Neural progenitor cell (in vitro differentiated cells): Measurements from ENCODE around the gene C1QL2. TPM values are rescaled to one million over a fixed set of nuclear protein-coding genes. Genes with fewer than 3 reads are reported as not detected.
A peak's percentile ranks its signal among the peaks of the same experiment; 100 is the strongest.

ENCODE experiments used
- DNase-seq: peaks from one replicate; pipeline ENCODE4 v3.0.0-alpha.2; 2016; ENCODE audit warnings: low spot score
- H2AFZ ChIP-seq: fragments of 200-600 bp; sonication (generic); replicated peaks from 2 replicates; pipeline ENCODE4 v1.6.1; 2016; ENCODE audit warnings: antibody characterized with exemption
- H3F3A ChIP-seq: fragments of 200-600 bp; sonication (generic); 2 replicates; pipeline ENCODE4 v1.6.1; 2016; ENCODE audit warnings: antibody characterized with exemption, low read depth
- H3K27ac ChIP-seq: fragments of 200-600 bp; sonication (generic); 2 replicates; pipeline ENCODE4 v1.5.1; 2016; ENCODE audit warnings: mild to moderate bottlenecking
- H3K27me3 ChIP-seq: fragments of 200-600 bp; sonication (generic); 2 replicates; pipeline ENCODE4 v1.6.1; 2016; ENCODE audit warnings: mild to moderate bottlenecking, moderate library complexity
- H3K36me3 ChIP-seq: fragments of 200-600 bp; sonication (generic); 2 replicates; pipeline ENCODE4 v1.5.1; 2016
- H3K4me1 ChIP-seq: fragments of 200-600 bp; sonication (generic); 2 replicates; pipeline ENCODE4 v1.6.1; 2016; ENCODE audit warnings: mixed run types
- H3K4me2 ChIP-seq: fragments of 200-600 bp; sonication (generic); 2 replicates; pipeline ENCODE4 v1.6.1; 2016
- H3K4me3 ChIP-seq: fragments of 200-600 bp; sonication (generic); 2 replicates; pipeline ENCODE4 v1.5.1; 2016
- H3K79me2 ChIP-seq: fragments of 200-600 bp; sonication (generic); 2 replicates; pipeline ENCODE4 v1.6.1; 2016; ENCODE audit warnings: low read depth
- H3K9ac ChIP-seq: fragments of 200-600 bp; sonication (generic); 2 replicates; pipeline ENCODE4 v1.6.1; 2016
- H3K9me3 ChIP-seq: fragments of 200-600 bp; sonication (generic); 2 replicates; pipeline ENCODE4 v1.5.1; 2016; ENCODE audit warnings: low read depth
- H4K20me1 ChIP-seq: fragments of 200-600 bp; sonication (generic); 2 replicates; pipeline ENCODE4 v1.6.1; 2016; ENCODE audit warnings: low read depth
- H3K27ac Mint-ChIP-seq: 3 replicates; pipeline ENCODE4 v1.8.0; 2021; ENCODE audit warnings: mixed read lengths
- H3K27me3 Mint-ChIP-seq: 2 replicates; pipeline ENCODE4 v1.8.0; 2022; ENCODE audit warnings: low read depth, mild to moderate bottlenecking, inconsistent platforms, moderate library complexity, mixed read lengths; ENCODE audit not compliant: insufficient read depth
- H3K36me3 Mint-ChIP-seq: 3 replicates; pipeline ENCODE4 v1.8.0; 2021; ENCODE audit warnings: mixed read lengths
- H3K4me1 Mint-ChIP-seq: 3 replicates; pipeline ENCODE4 v1.8.0; 2021; ENCODE audit warnings: mixed read lengths
- H3K4me3 Mint-ChIP-seq: 3 replicates; pipeline ENCODE4 v1.8.0; 2021; ENCODE audit warnings: mild to moderate bottlenecking, moderate library complexity, mixed read lengths
- H3K9me3 Mint-ChIP-seq: 3 replicates; pipeline ENCODE4 v1.8.0; 2020; ENCODE audit warnings: mixed read lengths
- EZH2 ChIP-seq: fragments of 200-600 bp; sonication (generic); IDR thresholded peaks from 2 replicates; pipeline ENCODE4 v1.6.1; 2017; ENCODE audit warnings: antibody characterized with exemption, mild to moderate bottlenecking, moderate library complexity
- EZH2phosphoT487 ChIP-seq: fragments of 200-600 bp; sonication (generic); IDR thresholded peaks from 2 replicates; pipeline ENCODE4 v1.6.1; 2017; ENCODE audit warnings: antibody characterized with exemption
- total RNA-seq: library from RNA; depleted of rRNA; stranded (reverse); fragments of >200 nt; gene quantifications from 2 replicates; pipeline ENCODE4 v1.2.3, GENCODE V29; 2015; ENCODE audit warnings: low replicate concordance
- TF ChIP-seq, protein P1 (sequence below): fragments of 200-600 bp; sonication (generic); IDR thresholded peaks from 2 replicates; pipeline ENCODE4 v1.5.1; 2017; ENCODE audit warnings: antibody characterized with exemption, mild to moderate bottlenecking

The C1QL2 gene
- total RNA-seq, 1 donor from 2014 or later, result not detected

DNA sequence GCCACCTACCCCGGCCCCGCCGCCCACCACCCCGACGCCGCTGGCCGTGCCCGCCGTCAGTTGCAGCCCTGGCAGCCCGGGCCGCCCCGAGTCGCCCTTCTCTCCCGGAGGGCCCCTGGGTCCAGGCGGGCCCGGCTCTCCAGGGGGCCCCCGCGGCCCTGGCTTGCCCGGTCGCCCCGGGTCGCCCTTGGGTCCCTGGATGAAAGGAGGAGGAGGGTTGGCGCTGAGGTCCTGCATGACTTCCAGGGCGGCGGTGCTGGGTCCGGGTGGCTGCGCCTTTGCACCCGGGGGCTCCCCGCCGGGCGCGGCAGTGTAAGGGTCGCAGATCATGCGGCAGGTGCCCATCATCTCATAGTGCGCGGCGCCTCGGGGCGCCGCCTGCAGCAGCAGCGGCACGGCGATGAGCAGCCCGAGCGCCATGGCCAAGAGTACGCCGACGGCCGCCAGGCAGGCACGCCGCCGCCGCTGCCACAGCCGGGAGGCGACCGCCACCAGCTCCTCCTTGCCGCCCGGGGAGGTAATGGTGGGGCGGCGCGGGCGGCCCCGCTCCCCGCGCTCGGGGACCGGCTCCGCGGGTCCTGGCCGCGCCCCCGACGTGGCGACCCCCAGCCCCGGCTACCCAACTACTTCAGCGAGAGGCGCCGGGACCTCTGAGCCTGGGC lies 570 bp downstream of the C1QL2 start:
- TF ChIP-seq EZH2phosphoT487 (peak; percentile 71), EZH2 (peak; percentile 87)
- TF ChIP-seq, protein P1, sequence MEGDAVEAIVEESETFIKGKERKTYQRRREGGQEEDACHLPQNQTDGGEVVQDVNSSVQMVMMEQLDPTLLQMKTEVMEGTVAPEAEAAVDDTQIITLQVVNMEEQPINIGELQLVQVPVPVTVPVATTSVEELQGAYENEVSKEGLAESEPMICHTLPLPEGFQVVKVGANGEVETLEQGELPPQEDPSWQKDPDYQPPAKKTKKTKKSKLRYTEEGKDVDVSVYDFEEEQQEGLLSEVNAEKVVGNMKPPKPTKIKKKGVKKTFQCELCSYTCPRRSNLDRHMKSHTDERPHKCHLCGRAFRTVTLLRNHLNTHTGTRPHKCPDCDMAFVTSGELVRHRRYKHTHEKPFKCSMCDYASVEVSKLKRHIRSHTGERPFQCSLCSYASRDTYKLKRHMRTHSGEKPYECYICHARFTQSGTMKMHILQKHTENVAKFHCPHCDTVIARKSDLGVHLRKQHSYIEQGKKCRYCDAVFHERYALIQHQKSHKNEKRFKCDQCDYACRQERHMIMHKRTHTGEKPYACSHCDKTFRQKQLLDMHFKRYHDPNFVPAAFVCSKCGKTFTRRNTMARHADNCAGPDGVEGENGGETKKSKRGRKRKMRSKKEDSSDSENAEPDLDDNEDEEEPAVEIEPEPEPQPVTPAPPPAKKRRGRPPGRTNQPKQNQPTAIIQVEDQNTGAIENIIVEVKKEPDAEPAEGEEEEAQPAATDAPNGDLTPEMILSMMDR, result no peak
- peaks cover 23% of the 10 kb centered on the region for H4K20me1 ChIP-seq
- DNase-seq, result peak; percentile 24
- peaks cover 29% of the 10 kb centered on the region for H3F3A ChIP-seq
- no peaks in the 10 kb centered on the region for H3K36me3 ChIP-seq
- no peaks in the 10 kb centered on the region for H3K79me2 ChIP-seq
- H3K9me3 Mint-ChIP-seq, result no peaks in the 10 kb centered on the region
- peak overlapping the region; percentile 74 for H3K4me2 ChIP-seq
- H3K27ac ChIP-seq, result no peak overlapping the region
- peak overlapping the region; percentile 66 for H2AFZ ChIP-seq
- peaks cover 9% of the 10 kb centered on the region for H3K4me1 Mint-ChIP-seq
- no peaks in the 10 kb centered on the region for H3K36me3 Mint-ChIP-seq
- peak overlapping the region; percentile 50 for H3K4me3 ChIP-seq
- H3K27ac Mint-ChIP-seq, result no peak overlapping the region
- peaks cover 66% of the 10 kb centered on the region for H3K27me3 ChIP-seq
- H3K9me3 ChIP-seq, result no peaks in the 10 kb centered on the region
- H3K4me3 Mint-ChIP-seq, result no peak overlapping the region
- no peak overlapping the region for H3K9ac ChIP-seq
- peaks cover 78% of the 10 kb centered on the region for H3K27me3 Mint-ChIP-seq
- H3K4me1 ChIP-seq, result peaks cover 19% of the 10 kb centered on the region

DNA sequence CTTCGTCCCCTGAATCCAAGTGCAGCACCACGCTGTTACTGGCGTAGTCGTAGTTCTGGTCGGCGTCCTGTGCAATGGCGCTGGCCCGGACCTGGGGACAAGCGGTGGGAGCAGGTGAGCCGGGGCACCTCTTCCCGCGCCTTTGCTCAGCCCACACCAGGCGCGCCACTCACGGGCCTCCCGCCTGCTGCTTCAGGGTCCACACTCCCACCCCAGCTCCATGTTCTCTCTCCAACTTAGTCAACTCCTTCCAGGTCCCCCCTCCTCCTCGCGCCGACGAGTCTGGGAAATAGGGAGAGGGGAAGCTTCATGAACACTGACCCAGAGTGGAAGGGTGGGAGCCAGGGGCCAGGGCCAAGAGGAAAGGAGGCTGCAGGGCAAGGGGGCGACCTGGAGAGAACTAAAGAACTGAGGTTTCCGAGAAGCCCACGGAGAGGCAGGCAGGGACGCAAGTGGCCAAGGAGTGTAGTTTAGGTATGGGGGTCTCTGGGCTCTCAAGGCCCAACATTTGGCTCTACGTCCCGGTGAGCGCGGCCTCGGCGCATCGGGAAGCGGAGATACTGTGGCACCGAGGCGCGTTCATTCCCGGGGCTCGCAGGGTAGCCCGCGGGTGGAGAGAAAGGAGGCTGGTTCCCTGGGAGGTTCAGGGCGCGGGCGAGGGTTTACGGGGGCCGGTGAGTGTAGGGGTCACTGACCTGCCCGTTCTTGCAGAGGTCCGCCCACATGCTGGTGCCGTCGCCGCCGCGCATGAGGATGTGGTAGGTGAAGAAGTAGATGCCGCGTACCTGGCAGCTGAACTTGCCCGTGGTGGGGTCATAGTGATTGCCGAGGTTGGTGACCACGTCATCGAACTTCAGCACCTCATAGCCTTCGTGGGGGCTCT lies 1.4 kb downstream of the C1QL2 start:
- peaks cover 77% of the 10 kb centered on the region for H3K27me3 Mint-ChIP-seq
- TF ChIP-seq EZH2 (peak; percentile 94), EZH2phosphoT487 (peak; percentile 90)
- TF ChIP-seq, protein P1, result no peak
- peaks cover 29% of the 10 kb centered on the region for H3F3A ChIP-seq
- peaks cover 9% of the 10 kb centered on the region for H3K4me1 Mint-ChIP-seq
- peaks cover 19% of the 10 kb centered on the region for H3K4me1 ChIP-seq
- no peaks in the 10 kb centered on the region for H3K9me3 Mint-ChIP-seq
- H3K9me3 ChIP-seq, result no peaks in the 10 kb centered on the region
- DNase-seq, result no peak
- H3K27ac Mint-ChIP-seq, result no peak overlapping the region
- H3K4me3 Mint-ChIP-seq, result peak overlapping the region; percentile 75
- no peak overlapping the region for H3K27ac ChIP-seq
- H2AFZ ChIP-seq, result peak overlapping the region; percentile 69
- H3K4me2 ChIP-seq, result peak overlapping the region; percentile 74
- no peaks in the 10 kb centered on the region for H3K79me2 ChIP-seq
- peaks cover 66% of the 10 kb centered on the region for H3K27me3 ChIP-seq
- no peaks in the 10 kb centered on the region for H3K36me3 ChIP-seq
- no peaks in the 10 kb centered on the region for H3K36me3 Mint-ChIP-seq
- H3K9ac ChIP-seq, result no peak overlapping the region
- H4K20me1 ChIP-seq, result peaks cover 23% of the 10 kb centered on the region
- H3K4me3 ChIP-seq, result peak overlapping the region; percentile 50

DNA sequence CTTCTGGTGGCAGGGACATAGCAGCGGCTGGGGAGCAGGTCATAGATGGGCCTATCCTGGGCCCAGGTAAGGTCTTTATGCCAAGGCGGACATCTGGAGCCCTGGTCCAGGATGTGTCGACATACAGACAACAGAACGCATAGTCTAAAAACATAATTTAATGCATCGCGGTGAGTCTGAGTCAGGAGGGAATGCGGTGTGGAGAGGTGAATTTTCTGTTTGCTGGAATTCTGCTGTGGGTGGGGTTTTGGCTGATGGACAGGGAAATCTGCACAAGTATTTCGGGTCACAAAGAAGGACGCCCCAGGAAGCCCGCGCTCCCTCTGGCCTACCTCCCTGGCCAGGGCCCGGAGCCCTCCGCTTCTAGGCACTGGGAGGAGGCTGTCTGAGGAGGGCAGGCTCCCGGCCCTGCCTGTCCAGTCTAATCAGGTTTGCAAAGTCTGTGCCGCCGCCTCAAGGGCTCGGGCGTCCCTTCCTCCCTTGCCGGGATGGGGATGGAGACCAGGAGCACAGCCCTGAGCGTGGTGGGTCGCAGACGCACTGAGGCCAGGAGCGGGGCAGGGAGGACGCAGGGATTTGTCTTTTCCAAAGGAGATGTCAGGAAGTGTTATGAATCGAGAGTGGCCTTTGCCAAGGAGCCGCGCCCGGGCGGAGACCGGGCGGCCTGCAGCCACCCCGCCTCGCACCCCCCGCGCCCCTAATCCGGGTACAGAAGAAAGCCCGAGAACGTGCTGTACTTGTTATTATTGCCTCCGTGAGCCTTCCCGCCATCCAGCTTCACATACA lies 2.3 kb downstream of the C1QL2 start:
- Histone ChIP-seq H3K27ac (no peak overlapping the region), H2AFZ (peak overlapping the region; percentile 69), H4K20me1 (peaks cover 23% of the 10 kb centered on the region), H3K4me1 (peaks cover 19% of the 10 kb centered on the region), H3K79me2 (no peaks in the 10 kb centered on the region), H3K9me3 (no peaks in the 10 kb centered on the region), H3K9ac (no peak overlapping the region), H3K4me3 (peak overlapping the region; percentile 50), H3K4me2 (peak overlapping the region; percentile 74), H3K27me3 (peaks cover 64% of the 10 kb centered on the region), H3F3A (peaks cover 29% of the 10 kb centered on the region), H3K36me3 (no peaks in the 10 kb centered on the region)
- TF ChIP-seq, protein P1, result no peak
- TF ChIP-seq EZH2phosphoT487 (no peak), EZH2 (peak; percentile 19)
- peaks cover 9% of the 10 kb centered on the region for H3K4me1 Mint-ChIP-seq
- H3K9me3 Mint-ChIP-seq, result no peaks in the 10 kb centered on the region
- no peak overlapping the region for H3K27ac Mint-ChIP-seq
- no peaks in the 10 kb centered on the region for H3K36me3 Mint-ChIP-seq
- peak; percentile 75 for DNase-seq
- peaks cover 72% of the 10 kb centered on the region for H3K27me3 Mint-ChIP-seq
- peak overlapping the region; percentile 67 for H3K4me3 Mint-ChIP-seq
